HG02840 (cell line): ENCODE data around the gene HESX1.

ENCODE experiments used
- ATAC-seq: cut with Tn5 transposase; IDR thresholded peaks from one replicate; pipeline ENCODE4 v1.9.1; 2021; ENCODE audit warnings: mild to moderate bottlenecking, moderate library complexity, moderate number of reproducible peaks; ENCODE audit not compliant: unreplicated experiment, low FRiP score

The HESX1 gene

GRCh38 chr3:57150113-57150581 is 49.6 kb downstream of the HESX1 start:
- ATAC-seq: no peak
